ENCODE measurements around the gene ZNRF1.

ZNRF1 gene

GRCh38 chr16:75028544-75029135, 29.8 kb downstream of the ZNRF1 start:
- H3K27ac ChIP-seq = no peak overlapping the region
- no peak for TF ChIP-seq CTCF (conservative IDR thresholded peaks at IDR 0.05)

GRCh38 chr16:75029854-75030253, 31.0 kb downstream of the ZNRF1 start:
- no peak overlapping the region for H3K27ac ChIP-seq
- TF ChIP-seq CTCF (conservative IDR thresholded peaks at IDR 0.05) = no peak

- TF ChIP-seq CTCF (conservative IDR thresholded peaks at IDR 0.05) = no peak
- H3K27ac ChIP-seq = no peak overlapping the region
Measured at GRCh38 chr16:75032655-75033054, 33.8 kb downstream of the ZNRF1 start.

GRCh38 chr16:75035410-75035968, 36.7 kb downstream of the ZNRF1 start:
- no peak overlapping the region for H3K27ac ChIP-seq
- no peak for TF ChIP-seq CTCF (conservative IDR thresholded peaks at IDR 0.05)

GRCh38 chr16:75038036-75038858, 39.4 kb downstream of the ZNRF1 start:
- H3K27ac ChIP-seq = no peak overlapping the region
- no peak for TF ChIP-seq CTCF (conservative IDR thresholded peaks at IDR 0.05)

- TF ChIP-seq CTCF (conservative IDR thresholded peaks at IDR 0.05) = no peak
- H3K27ac ChIP-seq = no peak overlapping the region
Measured at GRCh38 chr16:75039941-75040340, 41.1 kb downstream of the ZNRF1 start.

- H3K27ac ChIP-seq = peak overlapping the region; percentile 59
- no peak for TF ChIP-seq CTCF (conservative IDR thresholded peaks at IDR 0.05)
Measured at GRCh38 chr16:75042426-75043174, 43.8 kb downstream of the ZNRF1 start.

Measured in VCaP (cell line).